Osteocyte (in vitro differentiated cells): Measurements from ENCODE around the gene LDB2. TPM values are rescaled to one million over a fixed set of nuclear protein-coding genes. Genes with fewer than 3 reads are reported as not detected.

ENCODE experiments used
- DNase-seq: peaks from one replicate; pipeline ENCODE4 v3.0.0; 2021; ENCODE audit warnings: mixed read lengths; ENCODE audit not compliant: unreplicated experiment; ENCODE audit errors: extremely low spot score
- H3K27ac Mint-ChIP-seq: one replicate; pipeline ENCODE4 v1.8.0; 2021; ENCODE audit warnings: mild to moderate bottlenecking, mixed read lengths; ENCODE audit not compliant: unreplicated experiment
- H3K27me3 Mint-ChIP-seq: one replicate; pipeline ENCODE4 v1.8.0; 2021; ENCODE audit warnings: mixed read lengths; ENCODE audit not compliant: unreplicated experiment
- H3K36me3 Mint-ChIP-seq: one replicate; pipeline ENCODE4 v1.8.0; 2021; ENCODE audit warnings: mixed read lengths; ENCODE audit not compliant: unreplicated experiment
- H3K4me1 Mint-ChIP-seq: one replicate; pipeline ENCODE4 v1.8.0; 2021; ENCODE audit warnings: mixed read lengths; ENCODE audit not compliant: unreplicated experiment
- H3K4me3 Mint-ChIP-seq: one replicate; pipeline ENCODE4 v1.8.0; 2021; ENCODE audit warnings: mild to moderate bottlenecking, moderate library complexity, mixed read lengths; ENCODE audit not compliant: unreplicated experiment
- H3K9me3 Mint-ChIP-seq: one replicate; pipeline ENCODE4 v1.8.0; 2021; ENCODE audit warnings: mixed read lengths; ENCODE audit not compliant: unreplicated experiment
- total RNA-seq: library from RNA; stranded (reverse); gene quantifications from 2 replicates; pipeline ENCODE4 v1.2.1, GENCODE V29; 2021
- TF ChIP-seq, protein P1 (sequence below): fragments of 200-600 bp; sonication (generic); IDR thresholded peaks from 2 replicates; pipeline ENCODE4 v1.5.0; 2021; ENCODE audit warnings: antibody characterized with exemption, mild to moderate bottlenecking, moderate library complexity

LDB2 gene
- total RNA-seq, 1 donor from 2014 or later: 8.7 TPM

DNA sequence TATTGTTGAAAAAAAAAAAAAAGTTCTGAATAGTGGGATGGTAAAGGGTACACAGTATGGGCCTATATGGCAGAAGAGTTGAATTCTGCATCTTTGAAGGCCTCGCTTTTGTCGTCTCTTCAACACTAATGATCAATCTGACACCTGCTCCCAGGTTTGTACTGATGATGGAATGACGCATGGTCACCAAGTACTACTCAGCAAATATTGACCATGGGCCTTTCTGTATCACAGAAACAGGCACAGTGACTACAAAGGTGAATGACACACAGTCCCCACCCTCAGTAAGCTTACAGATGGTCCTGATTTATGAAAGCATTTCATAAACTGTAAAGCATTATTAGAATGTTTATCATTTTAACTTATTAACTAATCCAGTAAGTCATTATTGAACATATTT, 152.6 kb downstream of the LDB2 start:
- no peaks in the 10 kb centered on the region for H3K27me3 Mint-ChIP-seq
- H3K36me3 Mint-ChIP-seq: no peaks in the 10 kb centered on the region
- no peak overlapping the region for H3K4me3 Mint-ChIP-seq
- H3K9me3 Mint-ChIP-seq: no peaks in the 10 kb centered on the region
- DNase-seq: no peak
- no peaks in the 10 kb centered on the region for H3K4me1 Mint-ChIP-seq
- TF ChIP-seq, protein P1, sequence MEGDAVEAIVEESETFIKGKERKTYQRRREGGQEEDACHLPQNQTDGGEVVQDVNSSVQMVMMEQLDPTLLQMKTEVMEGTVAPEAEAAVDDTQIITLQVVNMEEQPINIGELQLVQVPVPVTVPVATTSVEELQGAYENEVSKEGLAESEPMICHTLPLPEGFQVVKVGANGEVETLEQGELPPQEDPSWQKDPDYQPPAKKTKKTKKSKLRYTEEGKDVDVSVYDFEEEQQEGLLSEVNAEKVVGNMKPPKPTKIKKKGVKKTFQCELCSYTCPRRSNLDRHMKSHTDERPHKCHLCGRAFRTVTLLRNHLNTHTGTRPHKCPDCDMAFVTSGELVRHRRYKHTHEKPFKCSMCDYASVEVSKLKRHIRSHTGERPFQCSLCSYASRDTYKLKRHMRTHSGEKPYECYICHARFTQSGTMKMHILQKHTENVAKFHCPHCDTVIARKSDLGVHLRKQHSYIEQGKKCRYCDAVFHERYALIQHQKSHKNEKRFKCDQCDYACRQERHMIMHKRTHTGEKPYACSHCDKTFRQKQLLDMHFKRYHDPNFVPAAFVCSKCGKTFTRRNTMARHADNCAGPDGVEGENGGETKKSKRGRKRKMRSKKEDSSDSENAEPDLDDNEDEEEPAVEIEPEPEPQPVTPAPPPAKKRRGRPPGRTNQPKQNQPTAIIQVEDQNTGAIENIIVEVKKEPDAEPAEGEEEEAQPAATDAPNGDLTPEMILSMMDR: no peak
- H3K27ac Mint-ChIP-seq: no peak overlapping the region

DNA sequence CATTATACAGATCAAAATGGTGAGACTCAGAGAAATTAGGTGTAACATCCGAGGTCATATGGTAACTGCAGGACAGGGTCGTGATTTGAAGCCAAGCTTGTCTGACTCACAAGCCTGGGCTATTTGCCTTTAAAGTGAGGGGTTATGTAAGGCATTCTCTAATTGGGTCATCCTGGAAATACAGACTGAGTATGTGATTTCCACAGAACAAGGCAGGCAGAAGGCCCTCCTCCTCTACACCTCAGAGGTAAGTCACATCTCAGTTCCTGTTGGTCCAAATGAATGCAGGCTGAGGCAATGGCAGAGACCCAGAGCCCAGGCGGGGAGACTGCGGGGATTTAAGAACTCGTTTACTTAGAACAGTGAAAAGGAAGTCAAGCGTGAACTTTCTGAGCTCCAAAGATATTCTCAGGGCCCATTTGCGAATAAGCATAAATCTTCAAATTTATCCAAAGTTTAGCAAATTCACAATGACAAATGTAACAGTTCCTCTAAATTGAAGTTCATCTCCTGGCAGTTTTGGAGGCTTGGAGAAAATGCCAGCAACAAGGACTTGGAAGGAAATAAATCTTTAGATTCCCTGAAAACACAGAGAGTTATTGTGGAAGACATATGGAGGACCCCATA, 153.3 kb downstream of the LDB2 start:
- no peaks in the 10 kb centered on the region for H3K36me3 Mint-ChIP-seq
- H3K4me3 Mint-ChIP-seq: no peak overlapping the region
- no peaks in the 10 kb centered on the region for H3K9me3 Mint-ChIP-seq
- H3K27me3 Mint-ChIP-seq: no peaks in the 10 kb centered on the region
- H3K4me1 Mint-ChIP-seq: no peaks in the 10 kb centered on the region
- DNase-seq: no peak
- H3K27ac Mint-ChIP-seq: no peak overlapping the region
- TF ChIP-seq, protein P1: no peak

DNA sequence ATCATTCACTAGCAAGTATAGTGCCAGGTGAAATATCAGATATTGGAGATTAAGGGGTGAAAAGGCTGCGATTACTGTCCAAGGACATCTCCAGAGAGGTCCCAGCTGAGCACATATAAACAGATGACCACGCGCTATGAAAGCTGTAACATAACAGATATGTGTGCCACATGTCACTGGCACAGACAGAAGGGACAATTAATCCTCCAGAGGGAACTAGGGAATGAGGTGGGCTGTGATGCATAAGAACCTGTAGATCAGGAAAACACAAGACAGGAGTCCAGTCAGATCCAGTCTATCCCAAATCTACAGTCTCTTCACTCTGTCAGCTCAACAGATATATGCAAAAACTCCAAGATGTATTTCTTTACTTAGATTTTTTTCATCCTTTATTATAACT, 157.2 kb downstream of the LDB2 start:
- Mint-ChIP-seq H3K27ac (no peak overlapping the region), H3K9me3 (no peaks in the 10 kb centered on the region), H3K4me1 (no peaks in the 10 kb centered on the region), H3K4me3 (no peak overlapping the region), H3K27me3 (no peaks in the 10 kb centered on the region), H3K36me3 (no peaks in the 10 kb centered on the region)
- DNase-seq: no peak
- TF ChIP-seq, protein P1: no peak

DNA sequence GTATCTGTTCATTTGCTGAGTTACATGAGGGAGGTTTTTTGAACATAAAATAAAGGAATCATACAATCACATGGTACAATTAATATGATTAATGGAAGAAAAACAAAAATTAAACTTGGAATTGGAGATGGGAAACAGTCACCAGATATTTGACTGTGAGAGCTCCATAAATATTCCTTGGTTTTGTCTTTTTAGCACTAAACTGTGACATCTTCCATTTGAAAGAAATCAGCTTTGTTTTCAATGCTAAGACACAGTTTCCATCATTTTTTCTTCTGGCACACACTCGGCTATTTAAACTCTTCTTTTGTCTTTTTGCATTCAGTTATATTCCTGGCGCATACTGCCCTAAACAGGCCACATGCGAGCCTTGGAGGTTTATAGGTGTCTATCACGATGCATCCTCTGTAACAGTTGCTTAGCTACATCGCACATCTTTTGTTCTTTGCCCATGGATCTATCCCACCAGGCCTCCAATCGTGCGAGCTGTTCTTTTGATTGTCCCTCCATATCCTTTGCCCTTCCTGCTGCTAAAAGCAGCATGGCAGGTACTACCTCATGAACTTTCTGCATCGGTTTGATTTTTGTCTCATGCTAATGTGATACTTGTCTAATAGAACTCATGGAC, 158.3 kb downstream of the LDB2 start:
- TF ChIP-seq, protein P1: no peak
- Mint-ChIP-seq H3K4me3 (no peak overlapping the region), H3K27me3 (no peaks in the 10 kb centered on the region), H3K27ac (no peak overlapping the region), H3K36me3 (no peaks in the 10 kb centered on the region), H3K9me3 (no peaks in the 10 kb centered on the region), H3K4me1 (no peaks in the 10 kb centered on the region)
- no peak for DNase-seq

DNA sequence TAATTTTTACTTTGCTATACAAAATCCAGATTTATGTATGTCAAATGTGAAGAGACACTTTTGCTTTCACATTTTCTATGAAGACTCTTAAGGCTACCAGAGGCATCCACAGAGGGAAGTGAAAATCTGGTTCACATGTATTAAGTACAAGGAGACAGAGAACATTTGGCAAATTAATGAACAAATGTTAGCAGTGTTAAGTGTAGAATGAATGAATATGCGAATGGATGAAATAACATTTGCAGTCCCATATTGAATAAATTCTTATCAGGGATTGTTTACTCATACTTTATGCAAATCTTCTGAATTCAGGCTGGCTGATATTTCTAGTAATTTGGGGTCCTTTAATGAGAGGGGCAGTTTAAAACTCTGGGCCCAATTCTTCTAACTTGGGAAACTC, 159.9 kb downstream of the LDB2 start:
- Mint-ChIP-seq H3K27ac (no peak overlapping the region), H3K4me3 (no peak overlapping the region), H3K27me3 (no peaks in the 10 kb centered on the region), H3K9me3 (no peaks in the 10 kb centered on the region), H3K36me3 (no peaks in the 10 kb centered on the region), H3K4me1 (no peaks in the 10 kb centered on the region)
- DNase-seq: no peak
- TF ChIP-seq, protein P1: no peak
